WTC11 (cell line): Measurements from ENCODE around the gene CCNQ. TPM values are rescaled to one million over a fixed set of nuclear protein-coding genes. Genes with fewer than 3 reads are reported as not detected.

ENCODE experiments used
- ATAC-seq: fragments of 200-7000 bp; cut with Tn5 transposase; 2 replicates; pipeline ENCODE4 v1.10.0; 2021; ENCODE audit warnings: mild to moderate bottlenecking, moderate library complexity
- CTCF ChIA-PET: fragments of 300-600 bp; sonication (Branson Sonifier 250); formaldehyde crosslinking; loops from one replicate; lab custom pipeline; 2021; ENCODE audit warnings: antibody characterized with exemption; lab: Charles Lee
- POLR2A ChIA-PET: fragments of 350-600 bp; sonication (Branson Sonifier 250); formaldehyde crosslinking; loops from one replicate; lab custom pipeline; 2021; ENCODE audit warnings: antibody characterized with exemption; lab: Charles Lee
- DNase-seq: peaks from one replicate; pipeline ENCODE4 v3.0.0; 2021; ENCODE audit warnings: low spot score
- H3K27ac Mint-ChIP-seq: 2 replicates; pipeline ENCODE4 v1.8.0; 2021; ENCODE audit warnings: mixed read lengths
- H3K27me3 Mint-ChIP-seq: 2 replicates; pipeline ENCODE4 v1.8.0; 2021; ENCODE audit warnings: low read depth, mild to moderate bottlenecking, moderate library complexity, mixed read lengths
- H3K36me3 Mint-ChIP-seq: 2 replicates; pipeline ENCODE4 v1.8.0; 2021; ENCODE audit warnings: mixed read lengths
- H3K4me1 Mint-ChIP-seq: 2 replicates; pipeline ENCODE4 v1.8.0; 2022; ENCODE audit warnings: mixed read lengths
- H3K4me3 Mint-ChIP-seq: 2 replicates; pipeline ENCODE4 v1.8.0; 2021; ENCODE audit warnings: mild to moderate bottlenecking, moderate library complexity, mixed read lengths
- H3K9me3 Mint-ChIP-seq: 2 replicates; pipeline ENCODE4 v1.8.0; 2021; ENCODE audit warnings: mixed read lengths
- ARID4B ChIP-seq: sonication (generic); formaldehyde crosslinking; IDR thresholded peaks from 2 replicates; pipeline ENCODE4 v1.8.0; 2023; ENCODE audit warnings: missing genetic modification reagents, mild to moderate bottlenecking, borderline replicate concordance
- ATF1 ChIP-seq: sonication (generic); formaldehyde crosslinking; IDR thresholded peaks from 2 replicates; pipeline ENCODE4 v1.8.1; 2023; ENCODE audit warnings: mild to moderate bottlenecking, moderate library complexity, missing genetic modification reagents
- CBFB ChIP-seq: sonication (generic); formaldehyde crosslinking; IDR thresholded peaks from 2 replicates; pipeline ENCODE4 v1.8.1; 2022; ENCODE audit warnings: mild to moderate bottlenecking, low read depth, missing genetic modification reagents
- HMGA2 ChIP-seq: fragments of 250-450 bp; sonication (Bioruptor Pico); IDR thresholded peaks from 2 replicates; pipeline ENCODE4 v1.4.0; 2021; ENCODE audit warnings: mild to moderate bottlenecking, moderate library complexity
- JUN ChIP-seq: sonication (generic); formaldehyde crosslinking; IDR thresholded peaks from 2 replicates; pipeline ENCODE4 v1.8.0; 2023; ENCODE audit warnings: mild to moderate bottlenecking, missing genetic modification reagents
- NR2C2 ChIP-seq: sonication (generic); formaldehyde crosslinking; IDR thresholded peaks from 2 replicates; pipeline ENCODE4 v1.8.0; 2022; ENCODE audit warnings: mild to moderate bottlenecking, missing genetic modification reagents
- NR3C1 ChIP-seq: sonication (generic); formaldehyde crosslinking; conservative IDR thresholded peaks from 2 replicates; pipeline ENCODE4 v1.8.1; 2023; ENCODE audit warnings: low read depth, mild to moderate bottlenecking, missing genetic modification reagents
- RELA ChIP-seq: sonication (generic); formaldehyde crosslinking; IDR thresholded peaks from 2 replicates; pipeline ENCODE4 v1.8.1; 2022; ENCODE audit warnings: missing genetic modification reagents, mild to moderate bottlenecking, borderline replicate concordance
- SP1 ChIP-seq: sonication (generic); formaldehyde crosslinking; conservative IDR thresholded peaks from 2 replicates; pipeline ENCODE4 v1.8.1; 2022; ENCODE audit warnings: missing genetic modification reagents
- TEAD1 ChIP-seq: sonication (generic); formaldehyde crosslinking; IDR thresholded peaks from 2 replicates; pipeline ENCODE4 v1.8.0; 2022; ENCODE audit warnings: mild to moderate bottlenecking, missing genetic modification reagents
- ZBTB21 ChIP-seq: sonication (generic); formaldehyde crosslinking; IDR thresholded peaks from 2 replicates; pipeline ENCODE4 v1.8.1; 2023; ENCODE audit warnings: mild to moderate bottlenecking, missing genetic modification reagents, borderline replicate concordance
- ZNF232 ChIP-seq: sonication (generic); formaldehyde crosslinking; IDR thresholded peaks from 2 replicates; pipeline ENCODE4 v1.8.0; 2022; ENCODE audit warnings: mild to moderate bottlenecking, missing genetic modification reagents
- ZNF263 ChIP-seq: sonication (generic); formaldehyde crosslinking; IDR thresholded peaks from 2 replicates; pipeline ENCODE4 v1.8.1; 2022; ENCODE audit warnings: low read depth, mild to moderate bottlenecking, moderate library complexity, missing genetic modification reagents
- total RNA-seq: library from RNA; stranded (reverse); gene quantifications from 3 replicates; pipeline ENCODE4 v1.2.3, GENCODE V29; 2021
- TF ChIP-seq, protein P1 (sequence below): fragments of 250-450 bp; sonication (Bioruptor Pico); IDR thresholded peaks from 2 replicates; pipeline ENCODE4 v1.9.0; 2021; ENCODE audit warnings: mild to moderate bottlenecking
- TF ChIP-seq, protein P2 (sequence below): sonication (generic); formaldehyde crosslinking; IDR thresholded peaks from 2 replicates; pipeline ENCODE4 v1.8.1; 2022; ENCODE audit warnings: mild to moderate bottlenecking, missing genetic modification reagents, moderate library complexity, borderline replicate concordance
- TF ChIP-seq, protein P3 (sequence below): sonication (generic); formaldehyde crosslinking; IDR thresholded peaks from 2 replicates; pipeline ENCODE4 v1.8.0; 2022; ENCODE audit warnings: mild to moderate bottlenecking, missing genetic modification reagents
- TF ChIP-seq, protein P4 (sequence below): sonication (generic); formaldehyde crosslinking; IDR thresholded peaks from 2 replicates; pipeline ENCODE4 v1.8.0; 2022; ENCODE audit warnings: mild to moderate bottlenecking, missing genetic modification reagents
- TF ChIP-seq, protein P5 (sequence below): sonication (generic); formaldehyde crosslinking; IDR thresholded peaks from 2 replicates; pipeline ENCODE4 v1.8.0; 2022; ENCODE audit warnings: mild to moderate bottlenecking, missing genetic modification reagents
- TF ChIP-seq, protein P6 (sequence below): sonication (generic); formaldehyde crosslinking; conservative IDR thresholded peaks from 2 replicates; pipeline ENCODE4 v1.8.1; 2022; ENCODE audit warnings: mild to moderate bottlenecking, missing genetic modification reagents

Gene CCNQ
- total RNA-seq, 1 experiment from 2014 or later = 17.4 TPM

- TF ChIP-seq, protein P1, sequence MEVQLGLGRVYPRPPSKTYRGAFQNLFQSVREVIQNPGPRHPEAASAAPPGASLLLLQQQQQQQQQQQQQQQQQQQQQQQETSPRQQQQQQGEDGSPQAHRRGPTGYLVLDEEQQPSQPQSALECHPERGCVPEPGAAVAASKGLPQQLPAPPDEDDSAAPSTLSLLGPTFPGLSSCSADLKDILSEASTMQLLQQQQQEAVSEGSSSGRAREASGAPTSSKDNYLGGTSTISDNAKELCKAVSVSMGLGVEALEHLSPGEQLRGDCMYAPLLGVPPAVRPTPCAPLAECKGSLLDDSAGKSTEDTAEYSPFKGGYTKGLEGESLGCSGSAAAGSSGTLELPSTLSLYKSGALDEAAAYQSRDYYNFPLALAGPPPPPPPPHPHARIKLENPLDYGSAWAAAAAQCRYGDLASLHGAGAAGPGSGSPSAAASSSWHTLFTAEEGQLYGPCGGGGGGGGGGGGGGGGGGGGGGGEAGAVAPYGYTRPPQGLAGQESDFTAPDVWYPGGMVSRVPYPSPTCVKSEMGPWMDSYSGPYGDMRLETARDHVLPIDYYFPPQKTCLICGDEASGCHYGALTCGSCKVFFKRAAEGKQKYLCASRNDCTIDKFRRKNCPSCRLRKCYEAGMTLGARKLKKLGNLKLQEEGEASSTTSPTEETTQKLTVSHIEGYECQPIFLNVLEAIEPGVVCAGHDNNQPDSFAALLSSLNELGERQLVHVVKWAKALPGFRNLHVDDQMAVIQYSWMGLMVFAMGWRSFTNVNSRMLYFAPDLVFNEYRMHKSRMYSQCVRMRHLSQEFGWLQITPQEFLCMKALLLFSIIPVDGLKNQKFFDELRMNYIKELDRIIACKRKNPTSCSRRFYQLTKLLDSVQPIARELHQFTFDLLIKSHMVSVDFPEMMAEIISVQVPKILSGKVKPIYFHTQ (CRISPR knock-in tag) = no peak
- TF ChIP-seq, protein P2, sequence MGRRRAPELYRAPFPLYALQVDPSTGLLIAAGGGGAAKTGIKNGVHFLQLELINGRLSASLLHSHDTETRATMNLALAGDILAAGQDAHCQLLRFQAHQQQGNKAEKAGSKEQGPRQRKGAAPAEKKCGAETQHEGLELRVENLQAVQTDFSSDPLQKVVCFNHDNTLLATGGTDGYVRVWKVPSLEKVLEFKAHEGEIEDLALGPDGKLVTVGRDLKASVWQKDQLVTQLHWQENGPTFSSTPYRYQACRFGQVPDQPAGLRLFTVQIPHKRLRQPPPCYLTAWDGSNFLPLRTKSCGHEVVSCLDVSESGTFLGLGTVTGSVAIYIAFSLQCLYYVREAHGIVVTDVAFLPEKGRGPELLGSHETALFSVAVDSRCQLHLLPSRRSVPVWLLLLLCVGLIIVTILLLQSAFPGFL (CRISPR knock-in tag) = no peak
- no peak for TF ChIP-seq HMGA2
- no peak for TF ChIP-seq ZNF263 (CRISPR knock-in tag)
- TF ChIP-seq NR2C2 (CRISPR knock-in tag) = no peak
- TF ChIP-seq ZNF232 (CRISPR knock-in tag) = no peak
- TF ChIP-seq RELA = no peak
- TF ChIP-seq, protein P3, sequence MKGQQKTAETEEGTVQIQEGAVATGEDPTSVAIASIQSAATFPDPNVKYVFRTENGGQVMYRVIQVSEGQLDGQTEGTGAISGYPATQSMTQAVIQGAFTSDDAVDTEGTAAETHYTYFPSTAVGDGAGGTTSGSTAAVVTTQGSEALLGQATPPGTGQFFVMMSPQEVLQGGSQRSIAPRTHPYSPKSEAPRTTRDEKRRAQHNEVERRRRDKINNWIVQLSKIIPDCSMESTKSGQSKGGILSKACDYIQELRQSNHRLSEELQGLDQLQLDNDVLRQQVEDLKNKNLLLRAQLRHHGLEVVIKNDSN (CRISPR knock-in tag) = no peak
- no peak for TF ChIP-seq CBFB
- TF ChIP-seq, protein P4, sequence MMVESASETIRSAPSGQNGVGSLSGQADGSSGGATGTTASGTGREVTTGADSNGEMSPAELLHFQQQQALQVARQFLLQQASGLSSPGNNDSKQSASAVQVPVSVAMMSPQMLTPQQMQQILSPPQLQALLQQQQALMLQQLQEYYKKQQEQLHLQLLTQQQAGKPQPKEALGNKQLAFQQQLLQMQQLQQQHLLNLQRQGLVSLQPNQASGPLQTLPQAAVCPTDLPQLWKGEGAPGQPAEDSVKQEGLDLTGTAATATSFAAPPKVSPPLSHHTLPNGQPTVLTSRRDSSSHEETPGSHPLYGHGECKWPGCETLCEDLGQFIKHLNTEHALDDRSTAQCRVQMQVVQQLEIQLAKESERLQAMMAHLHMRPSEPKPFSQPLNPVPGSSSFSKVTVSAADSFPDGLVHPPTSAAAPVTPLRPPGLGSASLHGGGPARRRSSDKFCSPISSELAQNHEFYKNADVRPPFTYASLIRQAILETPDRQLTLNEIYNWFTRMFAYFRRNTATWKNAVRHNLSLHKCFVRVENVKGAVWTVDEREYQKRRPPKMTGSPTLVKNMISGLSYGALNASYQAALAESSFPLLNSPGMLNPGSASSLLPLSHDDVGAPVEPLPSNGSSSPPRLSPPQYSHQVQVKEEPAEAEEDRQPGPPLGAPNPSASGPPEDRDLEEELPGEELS (CRISPR knock-in tag) = no peak
Measured at GRCh38 chrX:153565996-153566580, 32.9 kb downstream of the CCNQ start (continued).

GRCh38 chrX:153564047-153564606 lies 34.8 kb downstream of the CCNQ start:
- no peaks in the 10 kb centered on the region; the same call in 1 of the 2 replicates for H3K27me3 Mint-ChIP-seq
- no peaks in the 10 kb centered on the region for H3K36me3 Mint-ChIP-seq
- no peak for DNase-seq
- ChIA-PET CTCF (interaction anchor here (1.1 to 6.4 kb wide), 8 partner anchors 8 to 105 kb away, joined by 3 to 48 read pairs (median 6); no protein-coding TSS in a partner anchor), POLR2A (no interaction called here)
- no peak for ATAC-seq
- H3K4me1 Mint-ChIP-seq = peaks cover 8% of the 10 kb centered on the region
- H3K9me3 Mint-ChIP-seq = no peaks in the 10 kb centered on the region
- H3K4me3 Mint-ChIP-seq = no peak overlapping the region
- H3K27ac Mint-ChIP-seq = no peak overlapping the region
- TF ChIP-seq NR3C1 (CRISPR knock-in tag) = no peak
- no peak for TF ChIP-seq CBFB
- TF ChIP-seq SP1 (CRISPR knock-in tag) = no peak
- no peak for TF ChIP-seq ZBTB21 (CRISPR knock-in tag)

- H3K9me3 Mint-ChIP-seq = no peaks in the 10 kb centered on the region
- TF ChIP-seq, protein P5, sequence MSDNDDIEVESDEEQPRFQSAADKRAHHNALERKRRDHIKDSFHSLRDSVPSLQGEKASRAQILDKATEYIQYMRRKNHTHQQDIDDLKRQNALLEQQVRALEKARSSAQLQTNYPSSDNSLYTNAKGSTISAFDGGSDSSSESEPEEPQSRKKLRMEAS (CRISPR knock-in tag) = no peak
- TF ChIP-seq, protein P6, sequence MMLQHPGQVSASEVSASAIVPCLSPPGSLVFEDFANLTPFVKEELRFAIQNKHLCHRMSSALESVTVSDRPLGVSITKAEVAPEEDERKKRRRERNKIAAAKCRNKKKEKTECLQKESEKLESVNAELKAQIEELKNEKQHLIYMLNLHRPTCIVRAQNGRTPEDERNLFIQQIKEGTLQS (CRISPR knock-in tag) = no peak
- TF ChIP-seq ARID4B (CRISPR knock-in tag) (no peak), ATF1 (CRISPR knock-in tag) (no peak), TEAD1 (CRISPR knock-in tag) (no peak), JUN (no peak), NR3C1 (CRISPR knock-in tag) (no peak)
Measured at GRCh38 chrX:153562546-153562945, 36.4 kb downstream of the CCNQ start.

More at GRCh38 chrX:153562546-153562945, 36.4 kb downstream of the CCNQ start:
- Mint-ChIP-seq H3K27me3 (no peaks in the 10 kb centered on the region; the same call in 1 of the 2 replicates), H3K27ac (no peak overlapping the region), H3K4me3 (no peak overlapping the region), H3K4me1 (peaks cover 3% of the 10 kb centered on the region), H3K36me3 (no peaks in the 10 kb centered on the region)
- ATAC-seq (no peak), DNase-seq (no peak)
- ChIA-PET POLR2A (no interaction called here), CTCF (interaction anchor here (0.6 to 1.8 kb wide), 5 partner anchors 9 to 107 kb away, joined by 3 to 8 read pairs (median 4); no protein-coding TSS in a partner anchor)
